GM19025 (cell line): ENCODE data around the gene FBRSL1.
"Not testable (repeated sequence)": the region's sequence is repeated elsewhere in the genome, so short reads cannot be mapped to it uniquely, and the experiment has no call there.

Source experiments
- ATAC-seq: cut with Tn5 transposase; IDR thresholded peaks from one replicate; pipeline ENCODE4 v1.9.1; 2021; ENCODE audit warnings: mild to moderate bottlenecking, low read depth, moderate library complexity; ENCODE audit not compliant: unreplicated experiment

Gene FBRSL1

DNA sequence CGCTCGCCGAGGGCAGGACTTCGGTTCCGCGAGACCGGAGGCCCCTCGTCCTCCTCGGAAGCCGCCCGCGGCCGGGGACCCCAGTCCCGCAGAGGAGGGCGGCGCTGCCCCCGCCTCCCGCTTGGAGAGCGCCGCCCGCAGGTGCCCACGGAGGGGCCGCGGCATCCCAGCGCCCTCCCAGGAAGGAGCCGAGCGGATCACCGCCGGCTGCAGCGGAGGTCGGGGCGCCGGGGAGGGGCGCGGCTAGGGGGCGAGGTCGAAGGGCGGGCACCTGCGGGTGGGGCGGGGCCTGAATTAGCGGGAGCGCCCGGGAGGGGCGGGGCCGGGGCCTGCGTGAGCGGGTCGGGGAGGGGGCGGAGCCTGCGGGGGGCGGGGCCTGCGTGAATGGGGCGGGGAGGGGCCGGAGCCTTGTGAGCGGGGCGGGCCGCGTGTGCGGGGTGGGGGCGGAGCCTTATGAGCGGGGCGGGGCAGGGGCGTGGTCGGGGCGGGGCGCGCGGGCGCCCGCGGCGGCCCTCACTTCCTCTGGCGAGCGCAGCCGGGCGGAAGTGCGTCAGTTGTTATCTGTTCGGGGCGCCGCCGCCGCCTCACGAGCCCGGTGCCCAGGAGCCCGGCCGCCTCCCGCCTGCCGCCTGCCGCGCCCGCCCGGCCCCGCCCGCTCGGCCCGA is at the start of gene FBRSL1:
FBRSL1 (plus strand) TSS at position 550 of the 665 bp plus-strand sequence.
- peak; percentile 48 for ATAC-seq

DNA sequence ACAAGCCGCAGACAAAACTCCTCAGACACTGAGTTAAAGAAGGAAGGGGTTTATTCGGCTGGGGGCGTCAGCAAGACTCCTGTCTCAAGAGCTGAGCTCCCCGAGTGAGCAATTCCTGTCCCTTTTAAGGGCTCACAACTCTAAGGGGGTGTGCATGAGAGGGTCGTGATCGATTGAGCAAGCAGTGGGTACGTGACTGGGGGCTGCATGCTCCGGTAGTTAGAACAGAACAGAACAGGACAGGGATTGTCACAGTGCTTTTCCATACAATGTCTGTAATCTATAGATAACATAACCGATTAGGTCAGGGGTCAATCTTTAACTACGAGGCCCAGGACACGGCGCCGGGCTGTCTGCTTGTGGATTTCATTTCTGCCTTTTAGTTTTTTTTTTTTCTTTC is 49.5 kb upstream of the FBRSL1 start:
- not testable (repeated sequence) for ATAC-seq

DNA sequence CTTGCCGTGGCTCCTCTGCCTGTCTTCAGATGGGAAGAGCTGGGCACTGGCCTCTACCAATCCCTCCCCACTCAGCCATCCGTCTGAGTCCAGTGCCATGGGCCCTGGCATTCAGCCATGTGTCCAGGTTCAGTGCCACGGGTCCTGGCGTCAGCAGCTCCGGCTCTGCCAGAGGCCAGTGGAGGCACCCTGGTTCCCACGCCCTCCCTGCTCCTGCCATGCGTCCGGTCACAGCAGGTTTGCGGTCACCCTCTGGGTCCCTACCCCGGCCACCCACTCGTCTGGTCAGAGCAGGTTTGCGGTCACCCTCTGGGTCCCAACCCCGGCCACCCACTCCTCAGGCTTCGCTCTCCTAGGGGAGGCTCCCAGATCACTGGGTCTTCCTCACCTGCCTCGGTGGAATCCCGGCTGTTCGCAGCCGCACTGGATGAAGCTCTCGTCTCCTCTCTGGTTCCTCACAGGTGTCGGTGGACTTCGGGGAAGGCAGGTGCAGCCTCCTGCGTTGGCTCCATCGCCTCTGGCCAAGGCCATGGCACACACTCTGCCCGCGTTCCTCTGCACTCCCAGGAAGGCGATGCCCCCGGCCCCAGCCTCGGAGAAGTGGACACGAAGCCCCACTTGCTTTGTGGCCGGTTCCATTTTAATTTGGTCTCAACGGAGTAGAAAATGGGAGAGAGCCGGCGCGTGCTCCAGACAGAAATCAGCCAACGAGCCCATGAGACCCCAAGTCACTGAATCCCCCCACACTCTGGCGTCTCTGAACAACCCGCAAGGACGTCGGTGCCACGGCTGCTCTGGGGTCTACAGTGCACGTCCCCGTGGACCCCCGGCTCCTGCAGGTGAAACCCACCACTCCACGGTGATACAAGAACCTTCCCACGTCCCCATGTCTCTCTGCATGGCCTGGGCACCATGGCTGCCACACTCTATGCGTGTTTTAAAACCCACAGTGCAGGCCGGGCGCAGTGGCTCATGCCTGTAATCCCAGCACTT is 47.8 kb upstream of the FBRSL1 start:
- no peak for ATAC-seq

DNA sequence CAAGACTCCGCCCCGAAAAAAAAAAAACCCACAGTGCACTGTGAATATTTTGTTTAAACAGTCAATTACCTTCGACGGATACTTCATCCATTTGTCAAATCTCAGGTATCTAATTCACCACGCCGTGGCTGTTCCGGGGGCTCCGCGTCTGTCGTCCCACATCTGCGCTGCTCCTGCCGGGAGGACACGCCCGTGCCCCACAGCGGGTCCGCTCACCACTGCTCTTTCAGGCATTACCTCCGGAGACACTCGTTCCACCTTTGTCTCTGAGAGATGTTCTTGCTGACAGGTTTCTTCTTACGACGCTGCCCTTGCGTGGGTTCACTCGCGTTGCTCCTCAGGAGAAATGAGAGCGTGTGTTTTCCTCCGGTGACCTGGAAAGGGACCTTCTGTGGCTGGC is 46.9 kb upstream of the FBRSL1 start:
- no peak for ATAC-seq

GRCh38 chr12:132444283-132444682 is 45.7 kb upstream of the FBRSL1 start:
- no peak for ATAC-seq

GRCh38 chr12:132444957-132445883 is 44.7 kb upstream of the FBRSL1 start:
- no peak for ATAC-seq

DNA sequence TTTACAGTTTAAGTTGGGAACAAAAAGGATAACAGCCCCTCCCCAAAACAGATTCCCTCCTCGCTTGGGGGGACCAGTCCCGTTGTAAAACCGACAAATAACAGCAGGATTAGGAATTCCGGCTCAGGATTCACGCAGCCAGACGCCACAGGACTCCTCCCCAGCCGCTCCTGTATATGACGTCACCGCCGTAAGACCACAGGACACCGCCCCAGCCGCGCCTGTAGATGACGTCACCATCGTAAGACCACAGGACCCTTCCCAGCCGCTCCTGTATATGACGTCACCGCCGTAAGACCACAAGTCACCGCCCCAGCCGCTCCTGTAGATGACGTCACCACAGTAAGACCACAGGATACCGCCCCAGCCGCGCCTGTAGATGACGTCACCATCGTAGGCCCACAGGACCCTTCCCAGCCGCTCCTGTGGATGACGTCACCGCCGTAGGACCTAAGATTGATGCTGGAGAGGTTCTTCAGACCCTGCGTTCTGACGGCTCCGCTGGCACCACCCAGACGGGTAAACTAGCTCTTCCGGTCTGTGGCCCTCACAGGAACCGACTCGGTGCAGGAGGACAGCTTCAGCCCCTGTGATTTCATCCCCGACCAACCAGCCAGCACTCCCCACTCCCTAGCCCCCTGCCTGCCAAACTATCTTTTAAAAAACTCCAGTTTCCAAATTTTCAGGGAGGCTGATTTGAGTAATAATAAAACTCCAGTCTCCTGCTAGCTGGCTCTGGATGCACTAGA is 43.9 kb upstream of the FBRSL1 start:
- ATAC-seq, result no peak

- no peak for ATAC-seq
Observed at GRCh38 chr12:132446633-132447326, 43.2 kb upstream of the FBRSL1 start.

DNA sequence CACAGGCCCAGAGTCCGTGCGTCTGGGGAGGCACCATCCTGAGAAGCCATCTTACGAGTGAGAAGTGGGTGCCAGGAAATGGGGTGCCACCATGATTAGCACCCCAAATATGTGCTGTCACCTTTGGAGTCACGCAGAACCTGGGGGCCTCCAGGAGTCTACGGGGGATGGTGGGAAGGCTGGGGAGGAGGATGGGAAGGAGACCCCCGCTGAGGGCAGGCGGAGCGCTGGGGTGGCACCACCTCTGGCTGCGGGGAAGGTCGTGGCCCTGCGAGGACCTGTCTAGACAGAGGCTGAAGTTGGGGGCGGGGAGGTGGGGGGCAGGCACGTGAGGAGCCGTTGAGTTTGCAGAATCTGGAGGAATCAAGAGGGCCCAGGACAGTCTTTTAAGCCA is 42.6 kb upstream of the FBRSL1 start:
- ATAC-seq, result no peak

- no peak for ATAC-seq
Observed at GRCh38 chr12:132447731-132448462, 42.1 kb upstream of the FBRSL1 start.

- ATAC-seq, result no peak
Observed at GRCh38 chr12:132448463-132448820, 41.5 kb upstream of the FBRSL1 start.

- ATAC-seq, result peak; percentile 49
Observed at GRCh38 chr12:132449565-132450417, 40.2 kb upstream of the FBRSL1 start.

DNA sequence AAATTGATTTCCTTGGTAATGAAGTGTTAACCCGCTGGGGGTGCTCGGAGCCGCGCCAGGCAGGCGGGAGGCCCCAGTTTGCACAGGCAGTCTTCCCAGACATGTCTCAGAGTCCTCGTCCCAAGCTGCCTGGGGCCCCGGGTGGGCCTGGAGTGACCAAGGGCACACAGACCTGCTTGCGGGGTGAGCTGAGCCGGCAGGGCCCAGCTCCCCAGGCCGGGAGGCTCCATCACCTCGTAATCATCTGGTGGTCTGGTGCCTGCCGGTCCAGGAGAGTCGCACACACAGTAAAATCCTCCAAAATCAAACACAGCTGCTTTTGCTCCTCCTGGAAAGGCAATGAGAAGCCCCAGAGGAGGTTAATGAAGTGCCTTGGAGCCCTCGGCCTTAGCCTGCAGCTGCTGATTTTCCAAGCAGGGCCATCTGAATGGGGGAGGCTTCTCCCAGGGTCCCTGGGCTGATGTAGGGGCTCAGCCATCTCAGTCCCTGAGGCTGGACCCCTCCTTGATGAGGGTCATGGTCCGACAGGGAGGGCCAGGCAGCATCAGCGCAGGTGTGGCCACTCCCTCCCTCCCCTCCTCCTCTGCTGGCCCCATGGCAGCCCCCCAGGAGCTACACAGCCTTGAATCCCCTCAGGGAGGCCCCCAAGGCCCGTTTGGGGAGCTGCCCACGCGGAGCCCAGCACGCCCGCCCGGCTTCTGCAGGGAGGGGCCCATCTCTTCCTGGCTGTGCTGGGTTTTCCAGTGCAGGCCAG is 39.4 kb upstream of the FBRSL1 start:
- no peak for ATAC-seq

GRCh38 chr12:132451172-132451835 is 38.6 kb upstream of the FBRSL1 start:
- no peak for ATAC-seq

DNA sequence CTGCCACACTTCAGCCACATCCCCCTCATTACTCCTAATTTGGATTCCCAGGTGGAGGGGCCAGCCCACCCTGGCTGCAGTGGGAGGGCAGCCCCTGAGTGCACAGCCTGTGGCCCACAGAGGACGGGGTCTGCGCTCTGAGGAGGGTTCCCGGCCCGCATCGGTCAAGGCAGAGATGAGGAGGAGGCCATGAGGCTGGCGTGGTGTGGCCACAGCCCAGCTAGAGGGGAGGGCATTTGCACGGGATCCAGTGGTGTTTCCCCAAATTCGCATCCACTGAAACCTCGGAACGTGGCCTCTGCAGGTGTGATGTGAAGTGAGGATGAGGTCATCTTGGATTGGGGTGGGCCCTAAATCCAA is 38.1 kb upstream of the FBRSL1 start:
- ATAC-seq, result no peak

DNA sequence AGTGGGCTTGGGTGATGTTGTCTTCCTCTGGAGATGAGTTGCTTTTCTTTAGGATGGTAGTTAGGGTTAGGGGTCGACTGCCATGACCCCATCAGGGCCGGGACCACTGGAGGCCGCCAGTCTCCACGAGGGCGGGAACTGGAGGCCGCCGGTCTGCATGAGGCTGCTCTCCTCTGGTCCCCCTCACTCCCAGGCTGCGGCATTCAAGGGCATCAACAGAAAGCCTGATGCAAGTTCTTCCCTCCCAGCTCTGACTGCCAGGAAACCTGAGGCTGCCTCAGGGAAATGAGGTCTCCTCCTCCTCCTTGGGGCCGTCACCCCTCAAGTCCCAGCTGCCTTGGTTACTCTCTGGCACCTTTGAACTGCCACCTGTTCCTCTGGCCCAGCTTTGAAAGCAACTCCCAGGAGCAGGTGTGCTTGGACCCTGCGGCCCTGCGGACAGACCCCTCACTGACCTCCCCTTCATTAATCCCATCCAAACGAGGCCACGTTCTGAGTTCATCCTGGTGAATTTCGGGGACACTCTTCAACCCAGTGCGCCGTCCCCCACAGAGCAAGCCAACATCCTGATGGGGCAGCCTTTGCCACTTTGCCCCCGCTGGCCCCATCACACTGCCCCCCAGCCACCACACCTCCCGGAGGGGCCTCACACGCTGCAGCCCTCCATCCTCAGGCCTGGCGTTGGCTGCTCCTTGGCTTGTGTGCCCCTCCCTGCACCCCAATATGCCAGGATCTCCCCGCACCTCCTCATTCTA is 37.2 kb upstream of the FBRSL1 start:
- no peak for ATAC-seq
